H9 (cell line): ENCODE data around the gene SORCS2. TPM values are rescaled to one million over a fixed set of nuclear protein-coding genes. Genes with fewer than 3 reads are reported as not detected.

Experiments used
- DNase-seq: peaks from one replicate; pipeline ENCODE4 v3.0.0-alpha.2; 2017
- H2AFZ ChIP-seq: one replicate; pipeline ENCODE4 v1.6.1; 2013; ENCODE audit warnings: mild to moderate bottlenecking, low read length, control low read depth, moderate library complexity
- H2AK5ac ChIP-seq: 2 replicates; pipeline ENCODE4 v1.6.1; 2013; ENCODE audit warnings: low read length, control low read depth, mixed read lengths; ENCODE audit not compliant: insufficient read length
- H2BK120ac ChIP-seq: one replicate; pipeline ENCODE4 v1.6.1; 2013; ENCODE audit warnings: low read depth, mild to moderate bottlenecking, low read length, control low read depth, inconsistent platforms; ENCODE audit not compliant: poor library complexity, severe bottlenecking
- H2BK12ac ChIP-seq: 2 replicates; pipeline ENCODE4 v1.6.1; 2013; ENCODE audit warnings: low read length, control low read depth, mixed read lengths, low read depth; ENCODE audit not compliant: insufficient read length
- H2BK15ac ChIP-seq: 2 replicates; pipeline ENCODE4 v1.6.1; 2013; ENCODE audit warnings: low read depth, low read length, control low read depth
- H2BK20ac ChIP-seq: one replicate; pipeline ENCODE4 v1.6.1; 2013; ENCODE audit warnings: low read depth, mild to moderate bottlenecking, low read length, control low read depth, inconsistent platforms; ENCODE audit not compliant: poor library complexity, severe bottlenecking
- H2BK5ac ChIP-seq: 2 replicates; pipeline ENCODE4 v1.6.1; 2013; ENCODE audit warnings: low read length, control low read depth, mixed read lengths; ENCODE audit not compliant: insufficient read length
- H3K14ac ChIP-seq: 2 replicates; pipeline ENCODE4 v1.6.1; 2013; ENCODE audit warnings: low read length, control low read depth; ENCODE audit not compliant: insufficient read depth
- H3K18ac ChIP-seq: 2 replicates; pipeline ENCODE4 v1.6.1; 2013; ENCODE audit warnings: low read depth, mild to moderate bottlenecking, mixed read lengths, low read length, control low read depth; ENCODE audit not compliant: insufficient read length
- H3K23ac ChIP-seq: 2 replicates; pipeline ENCODE4 v1.6.1; 2013; ENCODE audit warnings: low read length, control low read depth, mixed read lengths, low read depth; ENCODE audit not compliant: insufficient read length
- H3K23me2 ChIP-seq: 2 replicates; pipeline ENCODE4 v1.6.1; 2013; ENCODE audit warnings: low read depth, mild to moderate bottlenecking, mixed read lengths, low read length, control low read depth; ENCODE audit not compliant: insufficient read length, poor library complexity, severe bottlenecking
- H3K27ac ChIP-seq: 2 replicates; pipeline ENCODE4 v1.5.1; 2013; ENCODE audit warnings: low read length, control low read depth, mixed read lengths, low read depth; ENCODE audit not compliant: insufficient read length
- H3K27me3 ChIP-seq: 2 replicates; pipeline ENCODE4 v1.6.1; 2013; ENCODE audit warnings: low read length, control low read depth, inconsistent platforms; ENCODE audit not compliant: insufficient read depth
- H3K4ac ChIP-seq: 2 replicates; pipeline ENCODE4 v1.6.1; 2013; ENCODE audit warnings: low read depth, mild to moderate bottlenecking, control low read depth, inconsistent platforms, low read length, moderate library complexity
- H3K4me1 ChIP-seq: 2 replicates; pipeline ENCODE4 v1.6.1; 2013; ENCODE audit warnings: low read length, control low read depth, inconsistent platforms; ENCODE audit not compliant: insufficient read depth
- H3K4me2 ChIP-seq: 2 replicates; pipeline ENCODE4 v1.6.1; 2013; ENCODE audit warnings: low read length, control low read depth, mixed read lengths; ENCODE audit not compliant: insufficient read length, insufficient read depth
- H3K56ac ChIP-seq: 2 replicates; pipeline ENCODE4 v1.6.1; 2013; ENCODE audit warnings: low read depth, mild to moderate bottlenecking, mixed read lengths, low read length, control low read depth; ENCODE audit not compliant: insufficient read length
- H3K79me1 ChIP-seq: 2 replicates; pipeline ENCODE4 v1.6.1; 2013; ENCODE audit warnings: low read depth, mild to moderate bottlenecking, moderate library complexity, low read length, control low read depth, inconsistent platforms; ENCODE audit not compliant: insufficient read depth, poor library complexity, severe bottlenecking
- H3K79me2 ChIP-seq: 2 replicates; pipeline ENCODE4 v1.6.1; 2013; ENCODE audit warnings: low read length, control low read depth, inconsistent platforms; ENCODE audit not compliant: insufficient read depth
- H3K9ac ChIP-seq: 2 replicates; pipeline ENCODE4 v1.6.1; 2013; ENCODE audit warnings: low read length, control low read depth, mixed read lengths; ENCODE audit not compliant: insufficient read length; ENCODE audit errors: extremely low read depth
- H3K9me3 ChIP-seq: one replicate; pipeline ENCODE4 v1.6.1; 2013; ENCODE audit warnings: low read depth, low read length, inconsistent platforms; ENCODE audit not compliant: control insufficient read depth
- H3T11ph ChIP-seq: one replicate; pipeline ENCODE4 v1.6.1; 2013; ENCODE audit warnings: mild to moderate bottlenecking, low read length, control low read depth, inconsistent platforms
- H4K20me1 ChIP-seq: one replicate; pipeline ENCODE4 v1.6.1; 2013; ENCODE audit not compliant: control insufficient read depth, insufficient read length, insufficient read depth
- H4K5ac ChIP-seq: 2 replicates; pipeline ENCODE4 v1.6.1; 2013; ENCODE audit warnings: low read depth, mild to moderate bottlenecking, mixed read lengths, low read length, control low read depth; ENCODE audit not compliant: insufficient read length
- H4K8ac ChIP-seq: replicated peaks from 2 replicates; pipeline ENCODE4 v1.6.1; 2013; ENCODE audit warnings: low read length, control low read depth, mixed read lengths, low read depth; ENCODE audit not compliant: insufficient read length
- H4K91ac ChIP-seq: 2 replicates; pipeline ENCODE4 v1.6.1; 2013; ENCODE audit warnings: low read depth, mild to moderate bottlenecking, moderate library complexity, mixed read lengths, low read length, control low read depth; ENCODE audit not compliant: insufficient read length
- H3K27ac Mint-ChIP-seq, 3 experiments: 2 replicates in 2 of 3; 3 replicates in 1 of 3; pipeline ENCODE4 v1.8.0; 2020 to 2021; ENCODE audit warnings: mixed read lengths in 3 of 3, mild to moderate bottlenecking in 1 of 3, moderate library complexity in 1 of 3
- H3K27me3 Mint-ChIP-seq: 2 replicates; pipeline ENCODE4 v1.8.0; 2021; ENCODE audit warnings: low read depth, mild to moderate bottlenecking, moderate library complexity, mixed read lengths
- H3K36me3 Mint-ChIP-seq, 3 experiments: 2 replicates in 2 of 3; 3 replicates in 1 of 3; pipeline ENCODE4 v1.8.0; 2020 to 2021; ENCODE audit warnings: low read depth in 3 of 3, mixed read lengths in 3 of 3; ENCODE audit not compliant: insufficient read depth in 1 of 3
- H3K4me1 Mint-ChIP-seq, 2 experiments: 2 replicates each; pipeline ENCODE4 v1.8.0; 2020; ENCODE audit warnings: mixed read lengths in 2 of 2
- H3K4me3 Mint-ChIP-seq, 2 experiments: 2 replicates in 1 of 2; 3 replicates in 1 of 2; pipeline ENCODE4 v1.8.0; 2020 to 2021; ENCODE audit warnings: mild to moderate bottlenecking in 2 of 2, mixed read lengths in 2 of 2, moderate library complexity in 1 of 2
- H3K9me3 Mint-ChIP-seq, 2 experiments: 2 replicates in 1 of 2; 3 replicates in 1 of 2; pipeline ENCODE4 v1.8.0; 2020; ENCODE audit warnings: mild to moderate bottlenecking in 2 of 2, mixed read lengths in 2 of 2, moderate library complexity in 1 of 2
- WGBS: extraction: QIAGEN DNeasy Blood & Tissue Kit; methylation state at CpG from one replicate; pipeline ENCODE4 v1.1.7; 2013; ENCODE audit warnings: missing lambda C conversion rate, low lambda C conversion rate, mixed read lengths; ENCODE audit not compliant: insufficient read length; ENCODE audit errors: extremely low coverage; 5-methylcytosine and 5-hydroxymethylcytosine counted together
- total RNA-seq: library from RNA; stranded (reverse); gene quantifications from 2 replicates; pipeline ENCODE4 v1.2.1, GENCODE V29; 2021
- TF ChIP-seq, protein P1 (sequence below): fragments of 200-600 bp; sonication (generic); conservative IDR thresholded peaks from 3 replicates; pipeline ENCODE4 v1.8.0; 2021; ENCODE audit warnings: antibody characterized with exemption, mild to moderate bottlenecking

The SORCS2 gene
- total RNA-seq, 1 experiment from 2014 or later: 0.57 TPM

DNA sequence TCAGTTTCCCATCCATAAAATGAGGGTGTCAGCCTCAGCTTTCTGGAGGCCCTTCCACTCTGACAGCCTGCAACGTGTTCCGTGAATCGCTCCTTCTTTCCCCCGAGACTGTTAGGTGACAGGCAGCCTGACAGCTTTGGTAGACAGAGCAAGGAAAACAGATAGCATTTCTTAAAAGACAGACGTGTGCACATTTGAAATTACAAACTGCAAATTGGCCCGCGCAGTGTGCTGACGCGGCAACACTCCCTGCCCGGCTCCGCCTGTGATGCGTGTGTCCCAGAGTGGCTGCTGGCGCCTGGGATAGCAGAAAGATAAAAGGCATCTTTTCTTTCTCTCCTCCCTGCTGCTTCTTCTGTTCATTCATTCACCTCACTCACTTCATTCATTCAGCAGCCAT lies 502.0 kb downstream of the SORCS2 start:
- Histone ChIP-seq H4K20me1 (no peaks in the 10 kb centered on the region), H3K4me1 (no peaks in the 10 kb centered on the region), H2BK15ac (no peak overlapping the region), H2AK5ac (no peak overlapping the region), H4K91ac (no peak overlapping the region), H3K14ac (no peak overlapping the region), H3K23me2 (no peaks in the 10 kb centered on the region), H3K79me2 (no peaks in the 10 kb centered on the region), H3K4me2 (no peak overlapping the region), H3K27me3 (no peaks in the 10 kb centered on the region), H2BK20ac (no peak overlapping the region), H3K18ac (no peak overlapping the region), H2BK5ac (no peak overlapping the region), H3K27ac (no peak overlapping the region), H3T11ph (no peak overlapping the region), H3K4ac (no peak overlapping the region), H4K8ac (no peak overlapping the region), H3K79me1 (no peaks in the 10 kb centered on the region), H2BK12ac (no peak overlapping the region), H2BK120ac (no peak overlapping the region), H4K5ac (no peak overlapping the region), H2AFZ (no peak overlapping the region), H3K23ac (no peak overlapping the region), H3K56ac (no peak overlapping the region), H3K9ac (no peak overlapping the region), H3K9me3 (no peaks in the 10 kb centered on the region)
- no peak overlapping the region for H3K4me3 Mint-ChIP-seq
- H3K36me3 Mint-ChIP-seq: no peaks in the 10 kb centered on the region
- H3K9me3 Mint-ChIP-seq: peaks cover 0 to 5% of the 10 kb centered on the region in 2 experiments; a peak in 1 of 5 replicates
- no peak overlapping the region for H3K27ac Mint-ChIP-seq
- no peaks in the 10 kb centered on the region; the same call in 1 of the 2 replicates for H3K27me3 Mint-ChIP-seq
- WGBS: no CpG with 5 or more reads among the region's 13 CpGs
- TF ChIP-seq, protein P1, sequence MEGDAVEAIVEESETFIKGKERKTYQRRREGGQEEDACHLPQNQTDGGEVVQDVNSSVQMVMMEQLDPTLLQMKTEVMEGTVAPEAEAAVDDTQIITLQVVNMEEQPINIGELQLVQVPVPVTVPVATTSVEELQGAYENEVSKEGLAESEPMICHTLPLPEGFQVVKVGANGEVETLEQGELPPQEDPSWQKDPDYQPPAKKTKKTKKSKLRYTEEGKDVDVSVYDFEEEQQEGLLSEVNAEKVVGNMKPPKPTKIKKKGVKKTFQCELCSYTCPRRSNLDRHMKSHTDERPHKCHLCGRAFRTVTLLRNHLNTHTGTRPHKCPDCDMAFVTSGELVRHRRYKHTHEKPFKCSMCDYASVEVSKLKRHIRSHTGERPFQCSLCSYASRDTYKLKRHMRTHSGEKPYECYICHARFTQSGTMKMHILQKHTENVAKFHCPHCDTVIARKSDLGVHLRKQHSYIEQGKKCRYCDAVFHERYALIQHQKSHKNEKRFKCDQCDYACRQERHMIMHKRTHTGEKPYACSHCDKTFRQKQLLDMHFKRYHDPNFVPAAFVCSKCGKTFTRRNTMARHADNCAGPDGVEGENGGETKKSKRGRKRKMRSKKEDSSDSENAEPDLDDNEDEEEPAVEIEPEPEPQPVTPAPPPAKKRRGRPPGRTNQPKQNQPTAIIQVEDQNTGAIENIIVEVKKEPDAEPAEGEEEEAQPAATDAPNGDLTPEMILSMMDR: no peak
- no peak for DNase-seq
- peaks cover 6 to 7% of the 10 kb centered on the region in 2 experiments for H3K4me1 Mint-ChIP-seq
